ENCODE measurements around the gene MAP7. TPM values are rescaled to one million over a fixed set of nuclear protein-coding genes. Genes with fewer than 3 reads are reported as not detected.
A peak's percentile ranks its signal among the peaks of the same experiment; 100 is the strongest.

MAP7 gene
- total RNA-seq, 2 experiments from 2014 or later, result 0.78 to 1.0 TPM

DNA sequence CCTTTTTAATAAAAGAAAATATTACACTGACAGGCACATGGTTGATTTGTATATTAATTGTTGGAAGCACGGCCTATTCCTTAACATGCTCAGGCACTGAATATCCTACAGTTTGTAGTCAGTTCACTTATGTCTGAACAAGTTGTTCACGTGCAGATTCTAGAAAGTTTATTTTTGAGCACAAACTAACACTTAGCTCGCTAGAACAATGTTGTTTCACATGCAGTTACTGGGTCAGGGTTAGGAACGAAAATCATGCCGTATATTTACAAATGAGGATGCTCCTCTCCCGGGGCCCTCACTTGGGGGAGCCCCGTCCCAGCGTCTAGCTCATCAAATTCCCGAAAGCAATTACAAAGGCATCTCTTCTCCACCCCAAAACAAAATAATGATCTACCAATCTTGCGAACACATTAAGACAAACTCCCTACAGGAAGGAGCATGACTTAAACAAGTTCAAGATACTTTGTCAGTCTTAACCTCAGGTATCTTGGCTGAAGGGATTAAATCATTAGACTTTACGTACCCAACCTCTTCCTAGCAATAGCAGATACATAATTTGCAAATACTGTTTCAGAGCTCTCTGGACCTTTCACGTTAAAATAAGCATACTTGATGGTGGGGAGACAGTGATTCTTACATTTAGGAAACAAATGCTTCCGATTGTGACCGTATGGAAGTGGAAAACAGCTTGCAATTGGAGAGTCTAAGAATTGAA lies 1.5 kb downstream of the MAP7 start:
- H3K27me3 Mint-ChIP-seq, result peaks cover 81% of the 10 kb centered on the region
- no peaks in the 10 kb centered on the region for H3K4me1 Mint-ChIP-seq
- peak overlapping the region; percentile 57 for H3K4me3 Mint-ChIP-seq
- H3K36me3 Mint-ChIP-seq, result no peaks in the 10 kb centered on the region
- H3K9me3 Mint-ChIP-seq, result no peaks in the 10 kb centered on the region
- H3K27ac Mint-ChIP-seq, result no peak overlapping the region
- DNase-seq, result no peak

DNA sequence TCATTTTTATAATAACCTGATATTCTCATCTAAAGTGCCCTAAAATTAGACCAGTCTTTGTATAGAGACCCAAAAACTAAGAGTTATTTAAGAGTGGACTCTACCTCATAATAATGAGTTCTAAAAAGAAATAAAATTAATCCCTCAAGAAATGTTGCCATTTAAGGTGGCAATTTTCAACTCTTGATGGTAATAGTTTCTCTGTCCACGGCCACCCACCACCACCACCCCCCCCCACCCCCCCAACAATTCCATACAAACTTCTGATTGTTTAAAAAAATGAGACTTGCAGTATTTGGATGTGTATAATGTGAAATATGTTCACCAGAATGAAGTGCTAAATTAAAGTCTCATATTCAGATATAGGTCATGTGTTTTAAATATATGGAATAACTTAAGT lies 2.4 kb downstream of the MAP7 start:
- no peaks in the 10 kb centered on the region for H3K4me1 Mint-ChIP-seq
- no peak overlapping the region for H3K27ac Mint-ChIP-seq
- H3K9me3 Mint-ChIP-seq, result no peaks in the 10 kb centered on the region
- DNase-seq, result no peak
- H3K27me3 Mint-ChIP-seq, result peaks cover 86% of the 10 kb centered on the region
- H3K4me3 Mint-ChIP-seq, result no peak overlapping the region
- no peaks in the 10 kb centered on the region for H3K36me3 Mint-ChIP-seq

DNA sequence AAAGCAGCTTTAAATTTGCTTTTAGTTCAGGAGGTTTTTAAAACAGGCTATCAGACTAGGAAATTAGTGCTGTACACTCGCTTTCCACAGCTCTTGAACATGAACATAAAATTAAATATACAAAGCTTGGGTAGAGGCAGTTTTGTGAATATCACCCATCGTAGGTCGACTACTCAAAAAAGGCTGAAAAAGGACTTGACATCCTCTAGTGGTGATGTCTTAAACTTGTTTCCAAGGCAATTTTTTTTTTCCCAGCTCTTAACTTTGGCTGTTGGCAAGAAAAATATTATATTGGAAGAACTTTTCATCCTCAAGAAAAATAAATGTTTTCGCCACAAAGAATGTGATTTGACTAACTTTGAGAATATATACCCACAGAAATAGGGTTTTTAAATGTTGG lies 2.9 kb downstream of the MAP7 start:
- no peaks in the 10 kb centered on the region for H3K4me1 Mint-ChIP-seq
- H3K27ac Mint-ChIP-seq, result no peak overlapping the region
- peaks cover 80% of the 10 kb centered on the region for H3K27me3 Mint-ChIP-seq
- no peaks in the 10 kb centered on the region for H3K36me3 Mint-ChIP-seq
- no peaks in the 10 kb centered on the region for H3K9me3 Mint-ChIP-seq
- no peak overlapping the region for H3K4me3 Mint-ChIP-seq
- DNase-seq, result no peak

DNA sequence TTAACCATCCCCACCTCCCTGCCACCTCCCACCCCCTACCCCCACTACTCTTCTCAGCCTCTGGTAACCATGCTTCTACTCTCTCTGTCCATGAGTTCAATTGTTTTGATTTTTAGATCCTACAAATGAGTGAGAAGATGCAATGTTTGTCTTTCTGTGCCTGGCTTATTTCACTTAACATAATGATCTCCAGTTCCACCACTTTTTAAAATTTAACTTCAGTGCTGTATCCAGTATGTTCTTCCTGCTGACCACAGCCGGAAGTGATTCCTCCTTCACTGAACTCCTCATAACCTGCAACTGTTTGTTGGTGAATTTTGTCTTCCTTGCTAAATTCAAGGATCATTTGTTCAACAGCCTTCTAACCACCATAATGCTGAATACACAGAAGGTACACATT lies 3.9 kb downstream of the MAP7 start:
- no peak overlapping the region for H3K27ac Mint-ChIP-seq
- DNase-seq, result no peak
- no peak overlapping the region for H3K4me3 Mint-ChIP-seq
- H3K36me3 Mint-ChIP-seq, result no peaks in the 10 kb centered on the region
- no peaks in the 10 kb centered on the region for H3K9me3 Mint-ChIP-seq
- H3K27me3 Mint-ChIP-seq, result peaks cover 72% of the 10 kb centered on the region
- H3K4me1 Mint-ChIP-seq, result no peaks in the 10 kb centered on the region

DNA sequence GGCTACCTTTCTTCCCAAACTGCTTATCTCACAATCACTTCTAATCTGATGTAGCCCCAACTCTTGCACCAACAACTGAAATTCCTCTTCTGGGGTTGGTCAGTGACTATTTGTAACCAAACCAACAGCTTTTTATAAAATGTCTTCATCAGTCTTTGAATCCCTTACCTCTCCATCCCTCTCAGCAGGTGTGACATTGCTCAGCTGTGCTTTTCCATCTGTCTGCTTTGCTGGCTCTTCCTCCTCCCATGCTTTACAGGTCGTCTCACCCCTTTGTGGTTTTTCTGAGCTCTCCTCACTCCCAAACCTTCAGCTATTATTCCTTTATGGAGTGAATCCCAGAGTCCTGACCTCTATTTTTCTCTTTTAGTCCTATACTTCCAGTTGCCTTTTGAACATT lies 5.9 kb downstream of the MAP7 start:
- H3K36me3 Mint-ChIP-seq, result no peaks in the 10 kb centered on the region
- no peak overlapping the region for H3K4me3 Mint-ChIP-seq
- H3K27me3 Mint-ChIP-seq, result peaks cover 61% of the 10 kb centered on the region
- H3K9me3 Mint-ChIP-seq, result no peaks in the 10 kb centered on the region
- H3K27ac Mint-ChIP-seq, result no peak overlapping the region
- no peak for DNase-seq
- H3K4me1 Mint-ChIP-seq, result no peaks in the 10 kb centered on the region

DNA sequence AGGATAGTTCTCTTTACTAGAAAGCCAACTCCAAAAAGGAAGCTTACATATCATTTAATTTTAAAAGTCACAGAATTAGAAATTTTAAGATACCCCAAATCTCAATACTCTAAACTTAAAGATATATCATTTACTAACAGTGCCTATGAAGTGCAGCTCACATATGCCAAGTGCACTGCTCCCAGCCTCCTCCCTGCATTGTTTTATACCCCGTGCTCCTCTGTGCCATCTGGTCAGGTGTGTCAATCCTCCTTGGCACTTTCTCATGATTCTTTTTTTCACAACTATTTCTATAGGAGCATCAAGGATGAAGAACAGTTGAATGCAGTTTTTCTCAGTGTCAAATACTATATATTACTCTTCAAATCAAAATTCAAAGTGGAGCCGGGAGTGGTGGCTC lies 8.8 kb downstream of the MAP7 start:
- no peak for DNase-seq
- peaks cover 32% of the 10 kb centered on the region for H3K27me3 Mint-ChIP-seq
- H3K36me3 Mint-ChIP-seq, result no peaks in the 10 kb centered on the region
- no peak overlapping the region for H3K27ac Mint-ChIP-seq
- H3K9me3 Mint-ChIP-seq, result no peaks in the 10 kb centered on the region
- no peaks in the 10 kb centered on the region for H3K4me1 Mint-ChIP-seq
- no peak overlapping the region for H3K4me3 Mint-ChIP-seq

DNA sequence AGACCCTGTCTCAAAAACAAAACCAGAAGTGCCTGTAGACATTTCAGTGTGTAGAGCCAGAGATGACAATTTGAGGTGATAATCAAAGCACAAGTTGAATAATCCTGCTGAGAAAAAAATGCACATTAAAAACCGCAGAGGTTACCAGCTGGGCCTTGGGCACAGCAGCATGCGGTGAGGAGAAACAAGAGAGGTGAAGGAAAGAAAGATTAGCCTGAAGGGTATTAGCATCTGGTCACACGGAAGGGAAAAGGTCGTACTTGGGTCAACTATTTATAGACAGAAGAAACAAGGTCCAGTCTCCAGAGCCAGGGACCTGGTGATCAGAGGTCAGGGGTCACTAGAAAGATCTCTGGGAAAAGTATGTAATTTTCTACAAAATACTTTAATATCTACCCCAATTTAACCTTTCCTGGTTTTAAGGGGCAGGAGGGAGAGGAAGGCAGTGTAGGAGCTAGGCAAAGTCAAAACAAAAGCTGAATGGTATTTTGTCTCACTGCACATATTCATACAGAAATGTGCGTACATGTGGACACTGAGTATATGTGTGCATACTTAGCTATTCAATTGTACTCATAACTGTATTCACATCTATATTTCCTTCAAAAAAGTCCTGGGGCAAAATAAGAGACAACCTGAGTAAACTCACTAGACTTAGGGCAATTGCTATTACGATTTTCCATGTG lies 10.1 kb downstream of the MAP7 start:
- Mint-ChIP-seq H3K4me3 (no peak overlapping the region), H3K27ac (no peak overlapping the region), H3K27me3 (peaks cover 21% of the 10 kb centered on the region), H3K36me3 (no peaks in the 10 kb centered on the region), H3K9me3 (no peaks in the 10 kb centered on the region), H3K4me1 (no peaks in the 10 kb centered on the region)
- no peak for DNase-seq

DNA sequence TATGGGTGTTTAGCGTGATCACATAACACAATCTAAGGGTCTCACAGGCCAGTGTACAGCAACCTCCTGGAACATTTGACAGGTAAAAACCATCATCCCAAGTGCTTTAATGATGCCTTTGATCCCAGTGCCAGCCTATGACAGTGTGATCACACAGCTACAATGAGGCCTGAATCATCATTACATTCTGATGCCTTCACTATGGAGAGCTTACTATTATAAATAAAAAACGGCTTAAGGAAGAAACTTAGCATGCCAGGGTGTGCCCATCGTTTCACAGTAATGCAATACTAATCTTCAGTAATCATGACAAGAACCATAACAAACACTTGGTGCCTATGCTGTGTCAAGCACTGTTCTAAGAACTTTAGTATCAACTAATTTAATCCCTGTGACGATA lies 11.4 kb downstream of the MAP7 start:
- no peak overlapping the region for H3K4me3 Mint-ChIP-seq
- H3K27me3 Mint-ChIP-seq, result peaks cover 9% of the 10 kb centered on the region
- DNase-seq, result no peak
- no peaks in the 10 kb centered on the region for H3K4me1 Mint-ChIP-seq
- H3K27ac Mint-ChIP-seq, result no peak overlapping the region
- H3K36me3 Mint-ChIP-seq, result no peaks in the 10 kb centered on the region
- no peaks in the 10 kb centered on the region for H3K9me3 Mint-ChIP-seq

DNA sequence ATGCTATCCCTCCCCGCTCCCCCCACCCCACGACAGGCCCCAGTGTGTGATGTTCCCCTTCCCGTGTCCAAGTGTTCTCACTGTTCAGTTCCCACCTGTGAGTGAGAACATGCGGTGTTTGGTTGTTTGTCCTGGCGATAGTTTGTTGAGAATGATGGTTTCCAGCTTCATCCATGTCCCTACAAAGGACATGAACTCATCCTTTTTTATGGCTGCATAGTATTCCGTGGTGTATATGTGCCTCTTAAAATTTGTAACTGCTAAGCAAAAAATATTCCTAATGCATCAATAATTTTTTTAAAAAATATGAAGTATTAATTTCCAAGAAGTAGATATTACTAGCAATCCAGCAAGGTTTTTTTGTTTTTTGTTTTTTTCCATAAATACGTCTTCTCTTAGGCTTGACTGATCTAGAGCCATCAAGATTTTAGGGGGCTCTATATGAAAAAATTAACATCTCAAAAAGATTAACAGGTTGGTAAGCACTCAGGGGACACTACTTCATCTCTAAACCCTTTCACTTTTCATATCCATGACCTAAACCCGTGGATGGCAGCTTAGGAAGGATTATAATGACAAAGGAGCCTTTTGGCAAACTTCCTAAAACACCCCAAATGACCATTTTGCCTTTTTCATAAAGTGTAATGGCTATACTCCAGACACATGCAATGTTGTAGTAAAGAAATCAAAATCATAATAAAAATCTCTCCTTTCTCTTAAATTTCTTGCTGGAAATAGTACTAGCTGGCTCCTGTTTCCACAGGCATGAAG lies 14.2 kb downstream of the MAP7 start:
- H3K27ac Mint-ChIP-seq, result no peak overlapping the region
- no peak overlapping the region for H3K4me3 Mint-ChIP-seq
- no peaks in the 10 kb centered on the region for H3K27me3 Mint-ChIP-seq
- no peaks in the 10 kb centered on the region for H3K9me3 Mint-ChIP-seq
- no peaks in the 10 kb centered on the region for H3K4me1 Mint-ChIP-seq
- H3K36me3 Mint-ChIP-seq, result no peaks in the 10 kb centered on the region
- DNase-seq, result no peak

DNA sequence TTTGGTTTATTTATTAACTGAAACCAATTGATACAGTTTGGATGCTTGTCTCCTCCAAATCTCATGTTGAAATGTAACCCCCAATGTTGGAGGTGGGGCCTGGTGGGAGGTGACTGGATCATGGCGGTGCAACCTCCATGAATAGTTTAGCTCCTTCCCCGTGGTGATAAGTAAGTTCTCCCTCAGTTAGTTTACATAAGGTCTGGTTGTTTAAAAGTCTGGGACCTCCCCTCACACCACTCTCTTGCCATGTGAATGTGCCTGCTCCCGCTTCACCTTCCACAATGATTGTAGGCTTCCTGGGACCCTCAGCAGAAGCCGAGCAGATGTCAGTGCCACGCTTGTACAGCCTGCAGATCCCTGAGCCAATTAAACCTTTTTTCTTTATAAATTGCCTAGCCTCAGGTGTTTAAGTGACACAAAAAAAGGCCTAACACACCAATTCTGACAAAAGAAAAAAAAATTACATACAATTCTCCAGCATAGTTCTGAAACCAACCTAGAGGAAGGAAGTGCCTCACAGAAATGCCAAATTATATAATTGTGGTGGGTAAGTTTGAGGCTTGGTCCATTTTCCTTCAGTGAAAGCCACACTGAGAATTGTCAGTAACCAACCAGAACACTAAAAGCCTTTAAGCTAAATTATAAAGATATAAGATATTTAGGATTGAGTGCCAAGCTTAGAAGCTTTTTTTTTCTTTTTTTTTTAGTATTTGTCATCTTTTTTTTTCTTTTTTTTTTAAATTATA lies 15.0 kb downstream of the MAP7 start:
- Mint-ChIP-seq H3K4me3 (no peak overlapping the region), H3K4me1 (no peaks in the 10 kb centered on the region), H3K9me3 (no peaks in the 10 kb centered on the region), H3K27me3 (no peaks in the 10 kb centered on the region), H3K36me3 (no peaks in the 10 kb centered on the region), H3K27ac (no peak overlapping the region)
- DNase-seq, result no peak

DNA sequence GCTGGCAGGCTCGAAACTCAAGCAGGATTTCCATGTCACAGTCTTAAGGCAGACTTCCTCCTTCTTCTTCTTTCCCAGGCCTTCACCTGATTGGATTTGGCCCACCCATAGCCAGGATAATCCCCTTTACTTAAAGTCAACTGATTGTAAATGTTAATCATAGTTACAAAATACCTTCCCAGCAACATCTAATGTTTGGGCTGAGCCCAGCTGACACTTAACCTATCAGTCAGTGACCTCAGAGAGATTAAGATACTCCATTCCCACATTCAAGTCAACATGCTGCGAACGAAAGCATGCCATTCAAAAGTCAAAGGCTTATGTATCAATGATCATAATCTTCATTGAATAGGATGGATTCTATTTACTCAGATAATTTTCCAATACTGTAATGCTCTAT lies 16.0 kb downstream of the MAP7 start:
- H3K27ac Mint-ChIP-seq, result no peak overlapping the region
- no peaks in the 10 kb centered on the region for H3K36me3 Mint-ChIP-seq
- no peak overlapping the region for H3K4me3 Mint-ChIP-seq
- no peak for DNase-seq
- H3K9me3 Mint-ChIP-seq, result no peaks in the 10 kb centered on the region
- no peaks in the 10 kb centered on the region for H3K4me1 Mint-ChIP-seq
- H3K27me3 Mint-ChIP-seq, result no peaks in the 10 kb centered on the region

DNA sequence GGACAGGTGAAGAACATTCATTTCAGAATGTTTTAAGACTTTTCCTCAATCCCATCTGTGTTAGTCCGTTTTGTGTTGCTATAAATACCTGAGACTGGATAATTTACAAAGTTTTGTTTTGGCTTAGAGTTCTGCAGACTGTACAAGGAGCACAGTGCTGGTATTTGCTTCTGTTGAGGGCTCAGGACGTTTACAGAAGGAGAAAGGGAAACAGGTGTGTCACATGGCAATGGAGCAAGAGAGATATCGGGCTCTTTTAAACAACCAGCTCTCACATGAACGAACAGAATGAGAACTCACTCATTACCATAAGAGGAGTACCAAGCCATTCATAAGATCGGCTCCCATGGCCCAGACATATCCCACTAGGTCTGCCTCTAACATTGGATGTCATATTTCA lies 16.7 kb downstream of the MAP7 start:
- no peaks in the 10 kb centered on the region for H3K27me3 Mint-ChIP-seq
- H3K27ac Mint-ChIP-seq, result no peak overlapping the region
- no peak overlapping the region for H3K4me3 Mint-ChIP-seq
- H3K9me3 Mint-ChIP-seq, result no peaks in the 10 kb centered on the region
- DNase-seq, result no peak
- H3K4me1 Mint-ChIP-seq, result no peaks in the 10 kb centered on the region
- no peaks in the 10 kb centered on the region for H3K36me3 Mint-ChIP-seq

DNA sequence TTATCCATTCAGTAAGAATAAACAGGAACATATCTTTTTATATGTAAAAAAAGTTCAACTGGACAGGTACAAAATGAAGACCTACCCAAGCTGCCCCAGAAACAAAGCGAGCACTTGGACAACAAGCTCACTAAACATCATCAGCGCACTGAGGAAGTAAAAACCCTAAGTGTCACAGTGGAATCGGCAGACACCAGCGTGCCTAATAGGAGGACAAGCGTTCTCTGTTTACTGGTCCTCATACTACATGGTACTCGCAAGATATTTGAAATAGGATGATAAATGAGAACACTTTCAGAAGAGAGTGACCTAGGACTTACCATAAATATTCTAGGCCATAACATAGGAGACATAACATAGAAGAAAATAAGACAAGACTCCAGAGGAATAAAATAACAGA lies 18.2 kb downstream of the MAP7 start:
- Mint-ChIP-seq H3K27me3 (peaks cover 8% of the 10 kb centered on the region), H3K27ac (no peak overlapping the region), H3K4me3 (no peak overlapping the region), H3K36me3 (no peaks in the 10 kb centered on the region), H3K9me3 (no peaks in the 10 kb centered on the region), H3K4me1 (no peaks in the 10 kb centered on the region)
- DNase-seq, result no peak

DNA sequence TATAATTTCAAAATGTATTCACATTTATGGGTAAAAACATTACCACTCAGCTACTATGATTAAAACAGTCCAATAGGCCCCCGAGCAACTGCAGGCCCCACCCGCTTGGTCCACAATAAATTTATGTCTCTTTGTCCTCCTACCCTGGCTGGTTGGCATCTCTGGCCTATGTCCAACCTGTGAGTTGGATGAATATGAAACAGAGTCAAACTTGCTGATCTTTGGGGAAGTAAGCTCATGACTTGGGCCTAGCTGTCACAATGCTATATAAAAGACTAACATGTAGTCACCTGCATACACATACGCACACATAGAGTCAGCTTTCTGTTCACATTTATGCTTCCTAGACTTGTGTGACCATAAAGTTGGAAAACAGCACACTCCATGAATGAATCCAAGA lies 20.5 kb downstream of the MAP7 start:
- Mint-ChIP-seq H3K9me3 (no peaks in the 10 kb centered on the region), H3K36me3 (no peaks in the 10 kb centered on the region), H3K4me1 (peaks cover 18% of the 10 kb centered on the region), H3K4me3 (no peak overlapping the region), H3K27ac (no peak overlapping the region), H3K27me3 (peaks cover 20% of the 10 kb centered on the region)
- DNase-seq, result no peak

DNA sequence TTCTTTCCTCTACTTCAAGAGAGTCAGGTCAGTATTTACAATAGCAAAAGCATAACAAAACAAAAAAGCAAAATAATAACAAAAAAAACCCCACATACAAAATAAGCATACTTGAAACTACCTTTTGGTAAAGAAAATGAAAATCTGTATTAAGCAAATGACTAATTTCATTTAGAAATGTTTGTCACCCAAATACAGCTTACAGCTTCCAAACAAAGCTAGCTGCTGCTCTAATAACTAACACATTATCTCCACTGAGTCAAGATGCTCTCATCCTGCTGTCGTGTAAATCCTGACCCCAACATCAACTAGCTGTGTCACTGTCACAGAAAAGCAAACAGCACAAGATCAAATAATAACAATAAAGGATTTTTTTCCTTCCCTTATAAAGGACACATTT lies 21.7 kb downstream of the MAP7 start:
- H3K4me1 Mint-ChIP-seq, result peaks cover 21% of the 10 kb centered on the region
- no peak overlapping the region for H3K27ac Mint-ChIP-seq
- H3K36me3 Mint-ChIP-seq, result no peaks in the 10 kb centered on the region
- H3K4me3 Mint-ChIP-seq, result no peak overlapping the region
- H3K9me3 Mint-ChIP-seq, result no peaks in the 10 kb centered on the region
- DNase-seq, result no peak
- H3K27me3 Mint-ChIP-seq, result peaks cover 25% of the 10 kb centered on the region
